ENCODE measurements around the gene CCDC85B. TPM values are rescaled to one million over a fixed set of nuclear protein-coding genes. Genes with fewer than 3 reads are reported as not detected.

The CCDC85B gene
- total RNA-seq, 1 donor from 2014 or later = 3.9 TPM

GRCh38 chr11:65886826-65887722, 3.4 kb upstream of the CCDC85B start:
- Mint-ChIP-seq H3K9me3 (no peaks in the 10 kb centered on the region), H3K27ac (no peak overlapping the region), H3K36me3 (peaks cover 25% of the 10 kb centered on the region), H3K4me1 (peaks cover 44% of the 10 kb centered on the region), H3K27me3 (ENCODE audit: insufficient read depth, low read depth) (peaks cover 2% of the 10 kb centered on the region), H3K4me3 (peak overlapping the region; percentile 98)
- Histone ChIP-seq H3K9ac (peak overlapping the region; percentile 58), H3K27ac (no peak overlapping the region), H3K4me2 (peak overlapping the region; percentile 98), H3K27me3 (peaks cover 18% of the 10 kb centered on the region), H3K79me2 (ENCODE audit: low read depth) (peaks cover 29% of the 10 kb centered on the region), H3F3A (ENCODE audit: low read depth) (peaks cover 43% of the 10 kb centered on the region), H4K20me1 (ENCODE audit: low read depth) (peaks cover 17% of the 10 kb centered on the region), H2AFZ (replicated peaks) (no peak overlapping the region), H3K4me1 (peaks cover 19% of the 10 kb centered on the region), H3K9me3 (ENCODE audit: low read depth) (no peaks in the 10 kb centered on the region), H3K4me3 (peak overlapping the region; percentile 66), H3K36me3 (peaks cover 4% of the 10 kb centered on the region)
- no peak for TF ChIP-seq EZH2phosphoT487 (IDR thresholded peaks at IDR 0.05)
- TF ChIP-seq EZH2 (IDR thresholded peaks at IDR 0.05) = no peak
- TF ChIP-seq CTCF (IDR thresholded peaks at IDR 0.05) = no peak
- no peak for DNase-seq (ENCODE audit: low spot score)

GRCh38 chr11:65887723-65888162, 2.7 kb upstream of the CCDC85B start:
- Histone ChIP-seq H3K4me3 (peak overlapping the region; percentile 66), H3K36me3 (peaks cover 4% of the 10 kb centered on the region), H3K79me2 (ENCODE audit: low read depth) (peaks cover 31% of the 10 kb centered on the region), H3K27me3 (peaks cover 18% of the 10 kb centered on the region), H3K4me2 (peak overlapping the region; percentile 98), H3F3A (ENCODE audit: low read depth) (peaks cover 49% of the 10 kb centered on the region), H3K27ac (peak overlapping the region; percentile 82), H3K9me3 (ENCODE audit: low read depth) (no peaks in the 10 kb centered on the region), H3K4me1 (peaks cover 21% of the 10 kb centered on the region), H4K20me1 (ENCODE audit: low read depth) (peaks cover 24% of the 10 kb centered on the region), H3K9ac (peak overlapping the region; percentile 58), H2AFZ (replicated peaks) (peak overlapping the region; percentile 59)
- Mint-ChIP-seq H3K36me3 (peaks cover 21% of the 10 kb centered on the region), H3K27ac (peak overlapping the region; percentile 91), H3K9me3 (no peaks in the 10 kb centered on the region), H3K4me1 (peaks cover 51% of the 10 kb centered on the region), H3K4me3 (peak overlapping the region; percentile 98), H3K27me3 (ENCODE audit: insufficient read depth, low read depth) (peaks cover 8% of the 10 kb centered on the region)
- TF ChIP-seq EZH2phosphoT487 (IDR thresholded peaks at IDR 0.05) (no peak), EZH2 (IDR thresholded peaks at IDR 0.05) (no peak), CTCF (IDR thresholded peaks at IDR 0.05) (no peak)
- DNase-seq (ENCODE audit: low spot score) = no peak

- TF ChIP-seq EZH2 (IDR thresholded peaks at IDR 0.05) (no peak), CTCF (IDR thresholded peaks at IDR 0.05) (peak; percentile 78)
These were observed 2.2 kb upstream of the CCDC85B start, which contains the start of gene FIBP for GRCh38 chr11:65888163-65888814. TSS of gene FIBP (minus strand) at chr11:65888471. CDS start at chr11:65888418, 53 bp downstream.

More at GRCh38 chr11:65888163-65888814, 2.2 kb upstream of the CCDC85B start, which contains the start of gene FIBP:
- Histone ChIP-seq H2AFZ (replicated peaks) (peak within 1 kb of the TSS; percentile 87), H4K20me1 (ENCODE audit: low read depth) (peaks cover 28% of the 10 kb centered on the region), H3K9ac (peak within 1 kb of the TSS; percentile 58), H3K27me3 (peaks cover 18% of the 10 kb centered on the region), H3K9me3 (ENCODE audit: low read depth) (no peaks in the 10 kb centered on the region), H3K4me2 (peak within 1 kb of the TSS; percentile 98), H3K4me1 (peaks cover 21% of the 10 kb centered on the region), H3K79me2 (ENCODE audit: low read depth) (peaks cover 31% of the 10 kb centered on the region), H3K4me3 (peak within 1 kb of the TSS; percentile 66), H3K27ac (peak within 1 kb of the TSS; percentile 82), H3F3A (ENCODE audit: low read depth) (peaks cover 53% of the 10 kb centered on the region), H3K36me3 (peaks cover 4% of the 10 kb centered on the region)
- Mint-ChIP-seq H3K9me3 (no peaks in the 10 kb centered on the region), H3K27ac (peak within 1 kb of the TSS; percentile 91), H3K27me3 (ENCODE audit: insufficient read depth, low read depth) (peaks cover 8% of the 10 kb centered on the region), H3K4me3 (peak within 1 kb of the TSS; percentile 98), H3K4me1 (peaks cover 52% of the 10 kb centered on the region), H3K36me3 (peaks cover 21% of the 10 kb centered on the region)
- DNase-seq (ENCODE audit: low spot score) = peak; percentile 98

Measured in neural progenitor cell (in vitro differentiated cells).